A549 (cell line): ENCODE measurements around the gene XYLT1. TPM values are rescaled to one million over a fixed set of nuclear protein-coding genes. Genes with fewer than 3 reads are reported as not detected.

ENCODE experiments used
- ATAC-seq, 2 experiments: fragments of 200-7000 bp in 1 of 2; fragments of >200 bp in 1 of 2; cut with Nextera tagmentation in 1 of 2; cut with Tn5 transposase in 1 of 2; 3 replicates each; pipeline versions ENCODE4 v1.8.0 to v1.9.1; 2018 to 2020; ENCODE audit warnings: mild to moderate bottlenecking in 1 of 2, moderate library complexity in 1 of 2
- CTCF ChIA-PET: fragments of 300-600 bp; sonication (Branson Sonifier 250); formaldehyde crosslinking; extraction: SDS; loops from one replicate; lab custom pipeline; 2021; ENCODE audit warnings: antibody characterized with exemption, inconsistent platforms; lab: Yijun Ruan, JAX
- POLR2A ChIA-PET: fragments of 350-600 bp; formaldehyde crosslinking; extraction: SDS; loops from one replicate; lab custom pipeline; 2021; ENCODE audit warnings: antibody characterized with exemption, inconsistent platforms; lab: Yijun Ruan, JAX
- DNase-seq, 2 experiments: peaks; one replicate each; pipeline versions ENCODE4 v3.0.0 to v3.0.0-alpha.2; 2011 to 2016; ENCODE audit warnings: low read depth in 1 of 2, low spot score in 1 of 2
- FAIRE-seq: peaks from 2 replicates; lab custom pipeline; 2011; peaks lifted over from hg19 to GRCh38; lab: Jason Lieb, UNC
- H3K27ac ChIP-seq, 2 experiments: fragments of >200 bp; sonication (Bioruptor Twin); formaldehyde crosslinking; 3 replicates each; pipeline ENCODE4 v1.5.1; 2016 to 2017
- H3K4me1 ChIP-seq: fragments of >200 bp; sonication (Bioruptor Twin); formaldehyde crosslinking; 3 replicates; pipeline ENCODE4 v1.6.1; 2016
- H3K4me2 ChIP-seq: fragments of >200 bp; sonication (Bioruptor Twin); formaldehyde crosslinking; 3 replicates; pipeline ENCODE4 v1.6.1; 2016
- H3K4me3 ChIP-seq: fragments of >200 bp; sonication (Bioruptor Twin); formaldehyde crosslinking; 3 replicates; pipeline ENCODE4 v1.5.1; 2016
- H3K9me3 ChIP-seq: fragments of >200 bp; sonication (Bioruptor Twin); formaldehyde crosslinking; 3 replicates; pipeline ENCODE4 v1.6.1; 2016
- EHMT2 ChIP-seq: fragments of 200-600 bp; sonication (generic); IDR thresholded peaks from 2 replicates; pipeline ENCODE4 v1.6.1; 2016; ENCODE audit warnings: antibody characterized with exemption, low read depth, mild to moderate bottlenecking, moderate library complexity
- EP300 ChIP-seq, 2 experiments: fragments of >200 bp; sonication (Bioruptor Twin); formaldehyde crosslinking; IDR thresholded peaks; 2 replicates in 1 of 2; 3 replicates in 1 of 2; pipeline ENCODE4 v1.6.1; 2016 to 2017
- HOXA7 ChIP-seq: fragments of 250-450 bp; sonication (Bioruptor Pico); IDR thresholded peaks from 2 replicates; pipeline ENCODE4 v1.5.0; 2020; ENCODE audit warnings: mild to moderate bottlenecking, moderate library complexity
- HOXB5 ChIP-seq: fragments of 250-450 bp; sonication (Bioruptor Pico); IDR thresholded peaks from 2 replicates; pipeline ENCODE4 v1.5.0; 2020; ENCODE audit warnings: mild to moderate bottlenecking, moderate library complexity
- JUN ChIP-seq, 2 experiments: fragments of >200 bp; sonication (Bioruptor Twin); formaldehyde crosslinking; IDR thresholded peaks; 2 replicates in 1 of 2; 3 replicates in 1 of 2; pipeline ENCODE4 v1.6.1; 2016 to 2017
- JUNB ChIP-seq: fragments of >200 bp; sonication (Bioruptor Twin); formaldehyde crosslinking; IDR thresholded peaks from 2 replicates; pipeline ENCODE4 v1.6.1; 2016
- KDM1A ChIP-seq: fragments of 200-600 bp; sonication (generic); IDR thresholded peaks from 2 replicates; pipeline ENCODE4 v1.6.1; 2016; ENCODE audit warnings: low read depth, mild to moderate bottlenecking
- KDM5A ChIP-seq: fragments of 200-600 bp; sonication (generic); IDR thresholded peaks from 2 replicates; pipeline ENCODE4 v1.6.1; 2016; ENCODE audit warnings: antibody characterized with exemption, mild to moderate bottlenecking
- MAFK ChIP-seq: fragments of 450-650 bp; IDR thresholded peaks from 2 replicates; pipeline ENCODE4 v1.6.1; 2014; ENCODE audit not compliant: partially characterized antibody
- MAZ ChIP-seq: fragments of 150-350 bp; IDR thresholded peaks from 2 replicates; pipeline ENCODE4 v1.6.1; 2014; ENCODE audit warnings: antibody characterized with exemption, low read depth, low read length, borderline replicate concordance
- MYC ChIP-seq: IDR thresholded peaks from 2 replicates; pipeline ENCODE4 v1.6.1; 2012; ENCODE audit warnings: mild to moderate bottlenecking, inconsistent platforms, low read length, improper control_type of control experiment, borderline replicate concordance
- NFE2L2 ChIP-seq: fragments of 150-350 bp; conservative IDR thresholded peaks from 2 replicates; pipeline ENCODE4 v1.6.1; 2014; ENCODE audit warnings: low read length
- NPAS2 ChIP-seq: fragments of 250-450 bp; sonication (Bioruptor Pico); IDR thresholded peaks from 2 replicates; pipeline ENCODE4 v1.8.0; 2022; ENCODE audit warnings: mild to moderate bottlenecking, moderate library complexity, borderline replicate concordance
- PHF8 ChIP-seq: fragments of 200-600 bp; sonication (generic); IDR thresholded peaks from 2 replicates; pipeline ENCODE4 v1.6.1; 2016; ENCODE audit warnings: low read depth, mild to moderate bottlenecking, antibody characterized with exemption, moderate library complexity, borderline replicate concordance
- POLR2A ChIP-seq: IDR thresholded peaks from 2 replicates; pipeline ENCODE4 v1.6.1; 2012; ENCODE audit warnings: mild to moderate bottlenecking, low read length
- RAD21 ChIP-seq, 2 experiments: fragments of >200 bp in 1 of 2; sonication (Bioruptor Twin) in 1 of 2; formaldehyde crosslinking in 1 of 2; IDR thresholded peaks in 1 of 2; conservative IDR thresholded peaks in 1 of 2; 2 replicates in 1 of 2; 3 replicates in 1 of 2; pipeline ENCODE4 v1.6.1; 2012 to 2018; ENCODE audit warnings: inconsistent platforms in 1 of 2
- RFX5 ChIP-seq: fragments of 450-650 bp; IDR thresholded peaks from 2 replicates; pipeline ENCODE4 v1.7.1; 2014; ENCODE audit warnings: antibody characterized with exemption, mild to moderate bottlenecking, moderate library complexity
- SREBF2 ChIP-seq: fragments of 450-650 bp; IDR thresholded peaks from 2 replicates; pipeline ENCODE4 v1.6.1; 2014; ENCODE audit warnings: mild to moderate bottlenecking, moderate library complexity
- TFCP2L1 ChIP-seq: fragments of 250-450 bp; sonication (Bioruptor Pico); IDR thresholded peaks from 2 replicates; pipeline ENCODE4 v1.5.0; 2021; ENCODE audit warnings: mild to moderate bottlenecking
- ZC3H11A ChIP-seq: fragments of 450-650 bp; IDR thresholded peaks from 2 replicates; pipeline ENCODE4 v1.6.1; 2014; ENCODE audit warnings: antibody characterized with exemption, mild to moderate bottlenecking
- ZFP36 ChIP-seq: fragments of 450-650 bp; IDR thresholded peaks from 2 replicates; pipeline ENCODE4 v1.6.1; 2014; ENCODE audit warnings: borderline replicate concordance; ENCODE audit not compliant: partially characterized antibody
- ZNF302 ChIP-seq: fragments of 250-450 bp; sonication (Bioruptor Pico); IDR thresholded peaks from 2 replicates; pipeline ENCODE4 v1.9.0; 2021; ENCODE audit warnings: inconsistent platforms, mild to moderate bottlenecking, moderate library complexity
- whole genome bisulfite sequencing: methylation state at CpG from one replicate; pipeline ENCODE4 v1.1.6; 2017; ENCODE audit errors: missing lambda C conversion rate; 5-methylcytosine and 5-hydroxymethylcytosine counted together
- polyA plus RNA-seq, 4 experiments: library from polyadenylated mRNA; depleted of rRNA in 3 of 4; stranded (reverse); fragments of >200 nt; fragmentation: RNase III in 1 of 4; extraction: RNeasy Plus Mini Kit Qiagen cat#74134 plus additional on column Dnase treatment in 1 of 4; gene quantifications; 2 replicates in 3 of 4; 3 replicates in 1 of 4; pipeline ENCODE4 v1.2.3, GENCODE V29; 2011 to 2017
- TF ChIP-seq, protein P1 (sequence below): fragments of >200 bp; sonication (Bioruptor Twin); formaldehyde crosslinking; IDR thresholded peaks from 3 replicates; pipeline ENCODE4 v1.5.1; 2016
- TF ChIP-seq, protein P2 (sequence below): fragments of >200 bp; sonication (Bioruptor Twin); formaldehyde crosslinking; IDR thresholded peaks from 2 replicates; pipeline ENCODE4 v1.6.1; 2016
- TF ChIP-seq, protein P3 (sequence below): fragments of 250-450 bp; sonication (Bioruptor Pico); IDR thresholded peaks from 2 replicates; pipeline ENCODE4 v1.5.0; 2021; ENCODE audit warnings: mild to moderate bottlenecking, moderate library complexity, borderline replicate concordance
- TF ChIP-seq, protein P4 (sequence below): IDR thresholded peaks from 2 replicates; pipeline ENCODE4 v1.6.1; 2012
- TF ChIP-seq, protein P5 (sequence below): fragments of 150-350 bp; IDR thresholded peaks from 2 replicates; pipeline ENCODE4 v1.6.1; 2014; ENCODE audit warnings: low read depth, mild to moderate bottlenecking, low read length
- TF ChIP-seq, protein P6 (sequence below): fragments of >200 bp; sonication (Bioruptor Twin); formaldehyde crosslinking; IDR thresholded peaks from 3 replicates; pipeline ENCODE4 v1.6.1; 2016

XYLT1 gene
- polyA plus RNA-seq, 2 of the 4 experiments (the other 2 are of a cell fraction), result 0.78 to 0.88 TPM

DNA sequence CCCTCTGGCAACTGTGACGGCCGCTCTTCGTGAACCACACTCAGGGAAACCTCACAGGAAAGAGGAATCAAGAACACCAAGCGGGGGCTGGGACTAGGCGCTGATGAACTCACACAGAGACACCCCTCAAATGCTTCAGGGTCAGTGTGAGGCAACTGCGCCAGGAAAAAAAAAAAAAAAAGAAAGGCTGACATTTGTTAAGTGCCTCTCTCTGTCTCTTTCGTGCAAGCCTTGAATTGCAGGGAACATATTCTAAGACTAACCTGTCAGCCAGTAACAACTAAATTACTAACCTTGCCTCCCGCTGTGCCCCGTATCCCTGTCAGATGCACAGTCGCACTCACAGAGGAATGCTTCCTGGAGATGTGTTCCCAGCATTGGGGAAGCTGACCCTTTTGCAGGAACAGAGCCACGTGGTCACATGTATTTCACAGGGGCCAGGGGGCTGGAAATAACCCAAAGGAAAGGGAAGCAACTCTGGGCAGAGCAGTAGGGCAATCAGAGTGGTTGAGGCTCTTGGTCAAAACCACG is 247.8 kb downstream of the XYLT1 start:
- DNase-seq, result no peak
- H3K4me2 ChIP-seq, result no peak overlapping the region
- no peak for ATAC-seq
- no peak overlapping the region for H3K27ac ChIP-seq
- FAIRE-seq, result no peak
- H3K4me1 ChIP-seq, result no peaks in the 10 kb centered on the region
- CTCF ChIA-PET, result interaction anchor here (0.5 kb wide), 1 partner anchor 47 kb away, joined by 3 read pairs; no protein-coding TSS in a partner anchor
- WGBS, result 40% methylated on average over 12 of the region's 12 CpGs
- POLR2A ChIA-PET, result no interaction called here
- H3K4me3 ChIP-seq, result no peak overlapping the region
- TF ChIP-seq, protein P1, sequence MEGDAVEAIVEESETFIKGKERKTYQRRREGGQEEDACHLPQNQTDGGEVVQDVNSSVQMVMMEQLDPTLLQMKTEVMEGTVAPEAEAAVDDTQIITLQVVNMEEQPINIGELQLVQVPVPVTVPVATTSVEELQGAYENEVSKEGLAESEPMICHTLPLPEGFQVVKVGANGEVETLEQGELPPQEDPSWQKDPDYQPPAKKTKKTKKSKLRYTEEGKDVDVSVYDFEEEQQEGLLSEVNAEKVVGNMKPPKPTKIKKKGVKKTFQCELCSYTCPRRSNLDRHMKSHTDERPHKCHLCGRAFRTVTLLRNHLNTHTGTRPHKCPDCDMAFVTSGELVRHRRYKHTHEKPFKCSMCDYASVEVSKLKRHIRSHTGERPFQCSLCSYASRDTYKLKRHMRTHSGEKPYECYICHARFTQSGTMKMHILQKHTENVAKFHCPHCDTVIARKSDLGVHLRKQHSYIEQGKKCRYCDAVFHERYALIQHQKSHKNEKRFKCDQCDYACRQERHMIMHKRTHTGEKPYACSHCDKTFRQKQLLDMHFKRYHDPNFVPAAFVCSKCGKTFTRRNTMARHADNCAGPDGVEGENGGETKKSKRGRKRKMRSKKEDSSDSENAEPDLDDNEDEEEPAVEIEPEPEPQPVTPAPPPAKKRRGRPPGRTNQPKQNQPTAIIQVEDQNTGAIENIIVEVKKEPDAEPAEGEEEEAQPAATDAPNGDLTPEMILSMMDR, result no peak
- TF ChIP-seq JUN (IDR thresholded peaks at IDR 0.05) (no peak), POLR2A (no peak), EP300 (IDR thresholded peaks at IDR 0.05) (no peak), JUNB (no peak), SREBF2 (no peak), ZFP36 (no peak), PHF8 (no peak), TFCP2L1 (CRISPR knock-in tag) (no peak), HOXB5 (CRISPR knock-in tag) (no peak), HOXA7 (CRISPR knock-in tag) (no peak), NPAS2 (CRISPR knock-in tag) (no peak), MAFK (no peak), ZC3H11A (no peak)
- TF ChIP-seq, protein P2, sequence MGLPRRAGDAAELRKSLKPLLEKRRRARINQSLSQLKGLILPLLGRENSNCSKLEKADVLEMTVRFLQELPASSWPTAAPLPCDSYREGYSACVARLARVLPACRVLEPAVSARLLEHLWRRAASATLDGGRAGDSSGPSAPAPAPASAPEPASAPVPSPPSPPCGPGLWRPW, result no peak
- TF ChIP-seq, all 56 proteins: peak for 0
- no peaks in the 10 kb centered on the region for H3K9me3 ChIP-seq

DNA sequence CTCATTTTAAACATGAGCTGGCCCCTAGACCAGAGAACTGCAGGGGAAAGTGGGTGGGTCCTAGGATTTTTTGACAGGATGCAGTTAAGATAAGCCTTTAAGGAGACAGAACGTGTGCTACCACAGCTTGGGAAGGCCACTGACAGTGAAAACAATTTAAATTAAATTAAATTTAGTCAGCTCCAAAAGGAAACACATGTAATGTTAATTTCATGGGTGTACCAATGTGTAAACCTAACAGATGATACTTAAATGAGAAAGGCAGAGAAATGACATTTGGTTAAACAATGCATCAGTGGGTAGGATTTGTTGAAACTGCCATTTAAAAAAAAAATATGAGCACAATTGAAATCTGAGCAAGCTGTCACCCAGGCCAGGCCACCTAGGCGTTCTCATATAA is 250.8 kb downstream of the XYLT1 start:
- TF ChIP-seq ZC3H11A (no peak), EP300 (IDR thresholded peaks at IDR 0.05) (no peak), RAD21 (conservative IDR thresholded peaks at IDR 0.05 in 1 of 2, IDR thresholded peaks at IDR 0.05 in 1 of 2) (no peak), EHMT2 (no peak), HOXB5 (CRISPR knock-in tag) (no peak), RFX5 (no peak), KDM5A (no peak), NFE2L2 (no peak), ZFP36 (no peak)
- TF ChIP-seq, protein P3, sequence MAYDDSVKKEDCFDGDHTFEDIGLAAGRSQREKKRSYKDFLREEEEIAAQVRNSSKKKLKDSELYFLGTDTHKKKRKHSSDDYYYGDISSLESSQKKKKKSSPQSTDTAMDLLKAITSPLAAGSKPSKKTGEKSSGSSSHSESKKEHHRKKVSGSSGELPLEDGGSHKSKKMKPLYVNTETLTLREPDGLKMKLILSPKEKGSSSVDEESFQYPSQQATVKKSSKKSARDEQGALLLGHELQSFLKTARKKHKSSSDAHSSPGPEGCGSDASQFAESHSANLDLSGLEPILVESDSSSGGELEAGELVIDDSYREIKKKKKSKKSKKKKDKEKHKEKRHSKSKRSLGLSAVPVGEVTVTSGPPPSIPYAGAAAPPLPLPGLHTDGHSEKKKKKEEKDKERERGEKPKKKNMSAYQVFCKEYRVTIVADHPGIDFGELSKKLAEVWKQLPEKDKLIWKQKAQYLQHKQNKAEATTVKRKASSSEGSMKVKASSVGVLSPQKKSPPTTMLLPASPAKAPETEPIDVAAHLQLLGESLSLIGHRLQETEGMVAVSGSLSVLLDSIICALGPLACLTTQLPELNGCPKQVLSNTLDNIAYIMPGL (CRISPR knock-in tag), result no peak

DNA sequence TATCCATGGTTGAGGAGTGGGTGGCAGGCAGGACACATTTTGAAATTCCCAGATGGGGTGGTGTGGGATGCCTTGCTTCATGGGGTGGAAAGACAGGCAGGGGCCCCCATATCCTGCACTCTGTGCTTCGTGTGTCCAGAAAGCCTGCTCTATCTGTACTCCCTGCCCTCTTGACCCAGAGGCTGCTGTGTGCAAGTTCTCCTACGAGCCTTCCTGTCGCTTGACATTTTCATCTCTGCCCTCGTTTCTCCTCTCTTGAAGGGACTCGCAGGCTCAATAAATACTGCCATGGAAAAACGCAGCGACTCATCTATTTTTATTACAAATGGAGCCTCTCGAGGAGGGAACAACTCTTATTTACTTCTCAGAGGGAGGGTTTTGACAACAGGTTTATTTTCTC is 254.8 kb downstream of the XYLT1 start:
- ChIA-PET CTCF (no interaction called here), POLR2A (no interaction called here)
- ATAC-seq (no peak), DNase-seq (no peak), FAIRE-seq (no peak)
- 13% methylated on average over 8 of the region's 8 CpGs for WGBS
- Histone ChIP-seq H3K4me3 (no peak overlapping the region), H3K9me3 (peaks cover 11% of the 10 kb centered on the region; the same call in 1 of the 3 replicates), H3K4me1 (no peaks in the 10 kb centered on the region), H3K27ac (no peak overlapping the region), H3K4me2 (no peak overlapping the region)
- TF ChIP-seq KDM1A (no peak), MAZ (no peak), KDM5A (no peak), ZNF302 (CRISPR knock-in tag) (no peak), MYC (no peak)
- TF ChIP-seq, protein P4, sequence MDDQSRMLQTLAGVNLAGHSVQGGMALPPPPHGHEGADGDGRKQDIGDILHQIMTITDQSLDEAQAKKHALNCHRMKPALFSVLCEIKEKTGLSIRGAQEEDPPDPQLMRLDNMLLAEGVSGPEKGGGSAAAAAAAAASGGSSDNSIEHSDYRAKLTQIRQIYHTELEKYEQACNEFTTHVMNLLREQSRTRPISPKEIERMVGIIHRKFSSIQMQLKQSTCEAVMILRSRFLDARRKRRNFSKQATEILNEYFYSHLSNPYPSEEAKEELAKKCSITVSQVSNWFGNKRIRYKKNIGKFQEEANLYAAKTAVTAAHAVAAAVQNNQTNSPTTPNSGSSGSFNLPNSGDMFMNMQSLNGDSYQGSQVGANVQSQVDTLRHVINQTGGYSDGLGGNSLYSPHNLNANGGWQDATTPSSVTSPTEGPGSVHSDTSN, result no peak
- TF ChIP-seq, protein P5, sequence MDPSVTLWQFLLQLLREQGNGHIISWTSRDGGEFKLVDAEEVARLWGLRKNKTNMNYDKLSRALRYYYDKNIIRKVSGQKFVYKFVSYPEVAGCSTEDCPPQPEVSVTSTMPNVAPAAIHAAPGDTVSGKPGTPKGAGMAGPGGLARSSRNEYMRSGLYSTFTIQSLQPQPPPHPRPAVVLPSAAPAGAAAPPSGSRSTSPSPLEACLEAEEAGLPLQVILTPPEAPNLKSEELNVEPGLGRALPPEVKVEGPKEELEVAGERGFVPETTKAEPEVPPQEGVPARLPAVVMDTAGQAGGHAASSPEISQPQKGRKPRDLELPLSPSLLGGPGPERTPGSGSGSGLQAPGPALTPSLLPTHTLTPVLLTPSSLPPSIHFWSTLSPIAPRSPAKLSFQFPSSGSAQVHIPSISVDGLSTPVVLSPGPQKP, result no peak
- TF ChIP-seq, protein P6, sequence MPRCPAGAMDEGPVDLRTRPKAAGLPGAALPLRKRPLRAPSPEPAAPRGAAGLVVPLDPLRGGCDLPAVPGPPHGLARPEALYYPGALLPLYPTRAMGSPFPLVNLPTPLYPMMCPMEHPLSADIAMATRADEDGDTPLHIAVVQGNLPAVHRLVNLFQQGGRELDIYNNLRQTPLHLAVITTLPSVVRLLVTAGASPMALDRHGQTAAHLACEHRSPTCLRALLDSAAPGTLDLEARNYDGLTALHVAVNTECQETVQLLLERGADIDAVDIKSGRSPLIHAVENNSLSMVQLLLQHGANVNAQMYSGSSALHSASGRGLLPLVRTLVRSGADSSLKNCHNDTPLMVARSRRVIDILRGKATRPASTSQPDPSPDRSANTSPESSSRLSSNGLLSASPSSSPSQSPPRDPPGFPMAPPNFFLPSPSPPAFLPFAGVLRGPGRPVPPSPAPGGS, result no peak

More for the DNA sequence above, 250.8 kb downstream of the XYLT1 start:
- ChIA-PET CTCF (no interaction called here), POLR2A (no interaction called here)
- DNase-seq (no peak), FAIRE-seq (no peak), ATAC-seq (no peak)
- H3K27ac ChIP-seq, result no peak overlapping the region
- H3K4me2 ChIP-seq, result no peak overlapping the region
- H3K4me1 ChIP-seq, result no peaks in the 10 kb centered on the region
- 15% methylated on average over 2 of the region's 2 CpGs for WGBS
- H3K4me3 ChIP-seq, result no peak overlapping the region
- no peaks in the 10 kb centered on the region for H3K9me3 ChIP-seq
